ENCODE results near the gene VPS4A. TPM values are rescaled to one million over a fixed set of nuclear protein-coding genes. Genes with fewer than 3 reads are reported as not detected.

VPS4A gene
- total RNA-seq, 1 donor from 2014 or later, result 28.9 TPM

GRCh38 chr16:69322343-69322742 lies 11.2 kb downstream of the VPS4A start:
- Histone ChIP-seq H3K4me2 (ENCODE audit: low read length) (no peak overlapping the region), H3K27ac (ENCODE audit: low read depth, low read length) (no peak overlapping the region), H3K4me3 (ENCODE audit: insufficient read depth, low read depth, low read length) (no peak overlapping the region), H3K27me3 (ENCODE audit: insufficient read depth, low read length) (no peaks in the 10 kb centered on the region), H3K9me3 (ENCODE audit: insufficient read depth, low read depth, low read length) (no peaks in the 10 kb centered on the region), H3K36me3 (ENCODE audit: insufficient read depth, low read length) (peaks cover 63% of the 10 kb centered on the region), H2AFZ (ENCODE audit: low read depth, low read length) (no peak overlapping the region), H3K4me1 (ENCODE audit: insufficient read depth, low read length) (peaks cover 5% of the 10 kb centered on the region), H4K20me1 (ENCODE audit: insufficient read depth, low read length) (peaks cover 82% of the 10 kb centered on the region), H3K79me2 (ENCODE audit: insufficient read depth, low read length) (peaks cover 65% of the 10 kb centered on the region), H3K9ac (ENCODE audit: low read length) (no peak overlapping the region)
- FAIRE-seq, result no peak
- Mint-ChIP-seq H3K4me3 (ENCODE audit: unreplicated experiment) (no peak overlapping the region), H3K36me3 (ENCODE audit: low read depth, unreplicated experiment) (peaks cover 20% of the 10 kb centered on the region), H3K27me3 (ENCODE audit: low read depth, unreplicated experiment) (no peaks in the 10 kb centered on the region), H3K27ac (ENCODE audit: unreplicated experiment) (peak overlapping the region; percentile 3), H3K9me3 (ENCODE audit: unreplicated experiment) (no peaks in the 10 kb centered on the region), H3K4me1 (ENCODE audit: low read depth, unreplicated experiment) (peaks cover 6% of the 10 kb centered on the region)
- DNase-seq (ENCODE audit: low read depth), result no peak
- no peak for TF ChIP-seq CTCF (IDR thresholded peaks at IDR 0.05; ENCODE audit: insufficient read depth, low read depth, low read length)
- no peak for TF ChIP-seq EZH2 (IDR thresholded peaks at IDR 0.05; ENCODE audit: insufficient read depth, low read length)

- FAIRE-seq (no peak), DNase-seq (ENCODE audit: low read depth) (no peak)
- H4K20me1 ChIP-seq (ENCODE audit: insufficient read depth, low read length), result peaks cover 85% of the 10 kb centered on the region
- H2AFZ ChIP-seq (ENCODE audit: low read depth, low read length), result no peak overlapping the region
- no peak overlapping the region for H3K4me2 ChIP-seq (ENCODE audit: low read length)
- peaks cover 8% of the 10 kb centered on the region for H3K4me1 Mint-ChIP-seq (ENCODE audit: low read depth, unreplicated experiment)
- no peaks in the 10 kb centered on the region for H3K27me3 Mint-ChIP-seq (ENCODE audit: low read depth, unreplicated experiment)
- peaks cover 74% of the 10 kb centered on the region for H3K79me2 ChIP-seq (ENCODE audit: insufficient read depth, low read length)
- TF ChIP-seq CTCF (IDR thresholded peaks at IDR 0.05; ENCODE audit: insufficient read depth, low read depth, low read length), result no peak
- no peak for TF ChIP-seq EZH2 (IDR thresholded peaks at IDR 0.05; ENCODE audit: insufficient read depth, low read length)
- H3K27ac Mint-ChIP-seq (ENCODE audit: unreplicated experiment), result no peak overlapping the region
- no peaks in the 10 kb centered on the region for H3K27me3 ChIP-seq (ENCODE audit: insufficient read depth, low read length)
- H3K27ac ChIP-seq (ENCODE audit: low read depth, low read length), result no peak overlapping the region
- peaks cover 22% of the 10 kb centered on the region for H3K36me3 Mint-ChIP-seq (ENCODE audit: low read depth, unreplicated experiment)
- no peak overlapping the region for H3K4me3 Mint-ChIP-seq (ENCODE audit: unreplicated experiment)
- no peak overlapping the region for H3K9ac ChIP-seq (ENCODE audit: low read length)
- H3K9me3 Mint-ChIP-seq (ENCODE audit: unreplicated experiment), result no peaks in the 10 kb centered on the region
- H3K9me3 ChIP-seq (ENCODE audit: insufficient read depth, low read depth, low read length), result no peaks in the 10 kb centered on the region
- H3K4me3 ChIP-seq (ENCODE audit: insufficient read depth, low read depth, low read length), result no peak overlapping the region
- peaks cover 63% of the 10 kb centered on the region for H3K36me3 ChIP-seq (ENCODE audit: insufficient read depth, low read length)
- peaks cover 8% of the 10 kb centered on the region for H3K4me1 ChIP-seq (ENCODE audit: insufficient read depth, low read length)
Measured at GRCh38 chr16:69323415-69323814, 12.3 kb downstream of the VPS4A start.

GRCh38 chr16:69324013-69324531 lies 12.9 kb downstream of the VPS4A start:
- Histone ChIP-seq H3K79me2 (ENCODE audit: insufficient read depth, low read length) (peaks cover 81% of the 10 kb centered on the region), H4K20me1 (ENCODE audit: insufficient read depth, low read length) (peaks cover 88% of the 10 kb centered on the region), H3K9me3 (ENCODE audit: insufficient read depth, low read depth, low read length) (no peaks in the 10 kb centered on the region), H2AFZ (ENCODE audit: low read depth, low read length) (no peak overlapping the region), H3K36me3 (ENCODE audit: insufficient read depth, low read length) (peaks cover 61% of the 10 kb centered on the region), H3K27me3 (ENCODE audit: insufficient read depth, low read length) (no peaks in the 10 kb centered on the region), H3K9ac (ENCODE audit: low read length) (no peak overlapping the region), H3K4me1 (ENCODE audit: insufficient read depth, low read length) (peaks cover 15% of the 10 kb centered on the region), H3K4me2 (ENCODE audit: low read length) (no peak overlapping the region), H3K4me3 (ENCODE audit: insufficient read depth, low read depth, low read length) (no peak overlapping the region), H3K27ac (ENCODE audit: low read depth, low read length) (no peak overlapping the region)
- no peak for TF ChIP-seq CTCF (IDR thresholded peaks at IDR 0.05; ENCODE audit: insufficient read depth, low read depth, low read length)
- no peak for TF ChIP-seq EZH2 (IDR thresholded peaks at IDR 0.05; ENCODE audit: insufficient read depth, low read length)
- FAIRE-seq, result no peak
- DNase-seq (ENCODE audit: low read depth), result no peak
- Mint-ChIP-seq H3K4me3 (ENCODE audit: unreplicated experiment) (no peak overlapping the region), H3K27ac (ENCODE audit: unreplicated experiment) (no peak overlapping the region), H3K9me3 (ENCODE audit: unreplicated experiment) (no peaks in the 10 kb centered on the region), H3K4me1 (ENCODE audit: low read depth, unreplicated experiment) (peaks cover 13% of the 10 kb centered on the region), H3K36me3 (ENCODE audit: low read depth, unreplicated experiment) (peaks cover 27% of the 10 kb centered on the region), H3K27me3 (ENCODE audit: low read depth, unreplicated experiment) (no peaks in the 10 kb centered on the region)

Data from astrocyte (in vitro differentiated cells and primary cell).